Skeletal muscle tissue (tissue), 4 donors: ENCODE results near the gene UBXN11. TPM values are rescaled to one million over a fixed set of nuclear protein-coding genes. Genes with fewer than 3 reads are reported as not detected.

Experiments used
- H3K27ac ChIP-seq: one replicate; pipeline ENCODE4 v1.7.0; 2013; ENCODE audit warnings: mild to moderate bottlenecking, low read depth, low read length, inconsistent platforms
- H3K27me3 ChIP-seq, 3 donors: one replicate each; pipeline ENCODE4 v1.7.0; 2013; ENCODE audit warnings: low read length in 3 of 3; ENCODE audit not compliant: control insufficient read depth in 3 of 3, insufficient read depth in 3 of 3
- H3K36me3 ChIP-seq, 3 donors: one replicate each; pipeline ENCODE4 v1.7.0; 2013; ENCODE audit warnings: low read length in 3 of 3; ENCODE audit not compliant: control insufficient read depth in 3 of 3, insufficient read depth in 3 of 3
- H3K4me1 ChIP-seq, 3 donors: one replicate each; pipeline ENCODE4 v1.7.0; 2013; ENCODE audit warnings: low read length in 3 of 3, mild to moderate bottlenecking in 3 of 3; ENCODE audit not compliant: control insufficient read depth in 3 of 3, insufficient read depth in 3 of 3
- H3K4me3 ChIP-seq, 3 donors: one replicate each; pipeline ENCODE4 v1.7.0; 2013; ENCODE audit warnings: low read length in 3 of 3
- H3K9ac ChIP-seq, 3 donors: one replicate each; pipeline ENCODE4 v1.7.0; 2013; ENCODE audit warnings: low read length in 3 of 3, mild to moderate bottlenecking in 3 of 3, moderate library complexity in 2 of 3, low read depth in 1 of 3
- H3K9me3 ChIP-seq, 3 donors: one replicate each; pipeline ENCODE4 v1.7.0; 2013; ENCODE audit warnings: low read length in 3 of 3; ENCODE audit not compliant: control insufficient read depth in 3 of 3
- total RNA-seq: library from RNA; depleted of rRNA; stranded (reverse); fragments of >200 nt; gene quantifications from one replicate; pipeline ENCODE4 v1.2.3, GENCODE V29; 2014
- donor health status: Osteomylitis.

The UBXN11 gene
- total RNA-seq, 1 donor from 2014 or later, result 2.1 TPM

DNA sequence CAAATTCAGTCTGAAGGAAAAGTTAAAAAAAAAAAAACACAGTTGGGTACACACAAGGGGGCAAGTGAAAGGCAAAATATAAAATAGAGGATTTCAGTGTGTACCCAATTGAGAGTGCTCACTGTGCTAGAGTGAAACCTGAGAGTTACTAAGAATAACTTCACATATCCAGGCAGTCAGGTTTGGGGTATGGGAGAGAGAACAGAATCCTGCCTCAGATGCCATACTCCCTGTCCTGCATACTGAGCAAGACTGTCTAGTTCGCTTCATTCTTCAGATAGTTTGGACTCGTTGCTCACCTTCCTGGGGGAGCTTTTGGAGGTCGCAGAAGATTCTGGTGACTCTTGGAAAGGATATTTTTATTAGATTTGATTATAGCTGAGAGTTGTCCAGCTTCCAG lies 52.0 kb downstream of the UBXN11 start:
- Histone ChIP-seq H3K4me3 (peak overlapping the region; percentile 62 to 81 (median 73)), H3K36me3 (peaks cover 16 to 25% (median 21%) of the 10 kb centered on the region in 3 donors), H3K4me1 (peaks cover 15 to 22% (median 20%) of the 10 kb centered on the region in 3 donors)

GRCh38 chr1:26252718-26253117 lies 53.7 kb downstream of the UBXN11 start:
- H3K9ac ChIP-seq, result no peak overlapping the region
- no peak overlapping the region for H3K4me3 ChIP-seq
- H3K4me1 ChIP-seq, result peaks cover 5 to 12% (median 8%) of the 10 kb centered on the region in 3 donors
- no peak overlapping the region for H3K27ac ChIP-seq
- peaks cover 4 to 11% (median 10%) of the 10 kb centered on the region in 3 donors for H3K36me3 ChIP-seq
- H3K9me3 ChIP-seq, result no peaks in the 10 kb centered on the region
- no peaks in the 10 kb centered on the region for H3K27me3 ChIP-seq

More for the DNA sequence above, 52.0 kb downstream of the UBXN11 start:
- Histone ChIP-seq H3K9ac (peak overlapping the region; percentile 58 to 86 (median 83)), H3K27me3 (no peaks in the 10 kb centered on the region), H3K9me3 (no peaks in the 10 kb centered on the region), H3K27ac (peak overlapping the region; percentile 86)

- no peak overlapping the region for H3K27ac ChIP-seq
- no peak overlapping the region for H3K9ac ChIP-seq
- H3K9me3 ChIP-seq, result no peaks in the 10 kb centered on the region
- H3K4me3 ChIP-seq, result no peak overlapping the region
- peaks cover 0 to 15% (median 11%) of the 10 kb centered on the region in 3 donors for H3K4me1 ChIP-seq
- H3K36me3 ChIP-seq, result peaks cover 7 to 11% (median 8%) of the 10 kb centered on the region in 3 donors
- no peaks in the 10 kb centered on the region for H3K27me3 ChIP-seq
Observed at GRCh38 chr1:26239936-26240335, 66.5 kb downstream of the UBXN11 start.

- peak overlapping the region; percentile 14 to 49 (median 28) for H3K4me3 ChIP-seq
Observed at GRCh38 chr1:26237230-26237966, 69.0 kb downstream of the UBXN11 start.

DNA sequence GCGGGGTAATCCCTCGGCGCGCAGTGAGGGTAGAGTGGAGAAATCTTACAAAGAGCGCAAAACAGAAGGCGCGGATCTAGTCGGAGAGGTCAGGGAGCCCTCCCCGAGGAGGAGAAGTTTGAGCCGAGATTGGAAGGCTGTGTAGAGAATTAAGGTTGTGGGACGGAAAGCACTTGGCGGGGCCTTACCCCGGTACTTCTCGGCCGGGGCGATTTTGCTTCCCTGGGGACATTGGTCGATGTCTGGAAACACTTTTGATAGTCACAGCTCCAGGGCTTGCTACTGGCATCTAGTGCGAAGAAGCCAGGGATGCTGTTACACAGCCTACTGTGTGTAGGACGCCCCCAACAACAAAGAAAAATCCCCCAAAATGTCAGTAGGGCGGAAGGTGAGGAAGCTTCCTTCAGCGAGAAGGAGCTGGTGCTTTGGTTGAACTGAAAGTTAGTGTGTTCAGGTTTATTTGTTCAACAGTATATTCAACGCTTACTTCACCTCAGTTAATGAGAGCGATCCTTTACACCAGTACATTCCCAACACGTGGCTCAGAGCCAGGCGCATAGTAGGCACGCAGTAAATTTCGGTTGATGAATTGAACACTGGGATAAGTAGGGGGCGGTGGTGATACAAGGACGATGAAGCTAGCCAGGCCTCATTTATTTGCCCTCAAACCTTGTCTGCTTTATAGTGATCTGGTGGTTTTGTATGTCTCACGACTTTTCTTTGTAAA lies 71.6 kb downstream of the UBXN11 start:
- peak overlapping the region; percentile 96 to 99 (median 99) for H3K9ac ChIP-seq

More at GRCh38 chr1:26237230-26237966, 69.0 kb downstream of the UBXN11 start:
- no peaks in the 10 kb centered on the region for H3K9me3 ChIP-seq
- no peaks in the 10 kb centered on the region for H3K27me3 ChIP-seq
- H3K4me1 ChIP-seq, result peaks cover 6 to 25% (median 21%) of the 10 kb centered on the region in 3 donors
- H3K27ac ChIP-seq, result peak overlapping the region; percentile 75
- peaks cover 0 to 3% (median 2%) of the 10 kb centered on the region in 3 donors for H3K36me3 ChIP-seq
- H3K9ac ChIP-seq, result peak overlapping the region in 1 of 3 donors; percentile 40

GRCh38 chr1:26233903-26234643 lies 72.4 kb downstream of the UBXN11 start, which contains the start of gene CEP85:
CEP85 (plus strand) TSS chr1:26234200; CDS start chr1:26239784, 5,584 bp downstream.
- peaks cover 6 to 25% (median 21%) of the 10 kb centered on the region in 3 donors for H3K4me1 ChIP-seq
- H3K9me3 ChIP-seq, result no peaks in the 10 kb centered on the region
- peak within 1 kb of the TSS; percentile 96 to 99 (median 99) for H3K9ac ChIP-seq
- no peaks in the 10 kb centered on the region for H3K27me3 ChIP-seq
- H3K4me3 ChIP-seq, result peak within 1 kb of the TSS; percentile 94 to 100 (median 99)
- H3K27ac ChIP-seq, result peak within 1 kb of the TSS; percentile 95
- peaks cover 0 to 2% (median 0%) of the 10 kb centered on the region in 3 donors for H3K36me3 ChIP-seq

More for the DNA sequence above, 71.6 kb downstream of the UBXN11 start:
- Histone ChIP-seq H3K4me1 (peaks cover 6 to 25% (median 21%) of the 10 kb centered on the region in 3 donors), H3K4me3 (peak overlapping the region; percentile 94 to 100 (median 99)), H3K27ac (peak overlapping the region; percentile 95), H3K9me3 (no peaks in the 10 kb centered on the region), H3K27me3 (no peaks in the 10 kb centered on the region), H3K36me3 (peaks cover 0 to 2% (median under 1%) of the 10 kb centered on the region in 3 donors)

Other genes starting within 250 kb of the UBXN11 start
- gene TRIM63, start 239.0 kb downstream of the UBXN11 start, total RNA-seq, result 30.3 TPM
- 7.8 TPM for gene PDIK1L, start 194.8 kb downstream of the UBXN11 start, total RNA-seq
- gene FAM110D, start 147.6 kb downstream of the UBXN11 start, total RNA-seq, result 1.0 TPM
- not detected for gene C1orf232, start 137.7 kb downstream of the UBXN11 start, total RNA-seq
- gene ZNF593, start 136.7 kb downstream of the UBXN11 start, total RNA-seq, result 21.9 TPM
- gene ZNF593OS, start 134.8 kb downstream of the UBXN11 start, total RNA-seq, result not detected
- gene CNKSR1, start 129.1 kb downstream of the UBXN11 start, total RNA-seq, result not detected
- not detected for gene CATSPER4, start 116.0 kb downstream of the UBXN11 start, total RNA-seq
- 25.1 TPM for gene CEP85, start 72.4 kb downstream of the UBXN11 start, total RNA-seq
- gene SH3BGRL3, start 26.6 kb downstream of the UBXN11 start, total RNA-seq, result 4.2 TPM
- gene CD52, start 11.3 kb upstream of the UBXN11 start, total RNA-seq, result not detected
- gene CRYBG2, start 47.5 kb upstream of the UBXN11 start, total RNA-seq, result not detected
- not detected for gene ZNF683, start 66.1 kb upstream of the UBXN11 start, total RNA-seq
- gene LIN28A, start 104.2 kb upstream of the UBXN11 start, total RNA-seq, result not detected
- 23.5 TPM for gene DHDDS, start 125.7 kb upstream of the UBXN11 start, total RNA-seq
- 362 TPM for gene HMGN2, start 165.8 kb upstream of the UBXN11 start, total RNA-seq
- 8.9 TPM for gene RPS6KA1, start 223.1 kb upstream of the UBXN11 start, total RNA-seq